ENCODE data around the gene TSPY4. TPM values are rescaled to one million over a fixed set of nuclear protein-coding genes. Genes with fewer than 3 reads are reported as not detected.
"Not testable (repeated sequence)": the region's sequence is repeated elsewhere in the genome, so short reads cannot be mapped to it uniquely, and the experiment has no call there.

Gene TSPY4, protein sequence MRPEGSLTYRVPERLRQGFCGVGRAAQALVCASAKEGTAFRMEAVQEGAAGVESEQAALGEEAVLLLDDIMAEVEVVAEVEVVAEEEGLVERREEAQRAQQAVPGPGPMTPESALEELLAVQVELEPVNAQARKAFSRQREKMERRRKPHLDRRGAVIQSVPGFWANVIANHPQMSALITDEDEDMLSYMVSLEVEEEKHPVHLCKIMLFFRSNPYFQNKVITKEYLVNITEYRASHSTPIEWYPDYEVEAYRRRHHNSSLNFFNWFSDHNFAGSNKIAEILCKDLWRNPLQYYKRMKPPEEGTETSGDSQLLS
- polyA plus RNA-seq, result not detected in 2 replicates
- not detected in 2 replicates for polyA minus RNA-seq

- H2AFZ ChIP-seq (ENCODE audit: low read depth, low read length); H3K4me2 ChIP-seq (ENCODE audit: low read length); H3K9ac ChIP-seq (ENCODE audit: low read length): not testable (repeated sequence)
Observed at GRCh38 chrY:9337164-9337563, at the start of gene TSPY4. TSPY4 (plus strand) TSS chrY:9337464; CDS start chrY:9337510, 46 bp downstream.

DNA sequence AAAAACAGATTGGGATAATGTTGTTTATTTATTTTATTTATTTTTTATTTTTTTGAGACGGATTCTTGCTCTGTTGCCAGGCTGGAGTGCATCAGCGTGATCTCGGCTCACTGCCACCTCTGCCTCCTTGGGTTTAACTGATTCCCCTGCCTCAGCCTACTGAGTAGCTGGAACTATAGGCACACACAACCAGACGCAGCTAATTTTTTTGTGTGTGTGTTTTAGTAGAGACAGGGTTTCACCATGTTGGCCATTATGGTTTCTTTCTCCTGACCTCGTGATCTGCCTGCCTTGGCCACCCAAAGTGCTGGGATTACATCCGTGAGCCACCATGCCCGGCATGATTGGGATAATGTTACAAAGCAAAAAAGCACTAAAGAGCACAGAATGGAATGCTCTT is 16.3 kb upstream of the TSPY4 start:
- H4K20me1 ChIP-seq (ENCODE audit: insufficient read depth), result no peaks in the 10 kb centered on the region
- H3K27me3 ChIP-seq (ENCODE audit: insufficient read depth, low read depth, low read length), result no peaks in the 10 kb centered on the region
- no peak overlapping the region for H3K27ac ChIP-seq (ENCODE audit: low read length)
- no peaks in the 10 kb centered on the region for H3K36me3 ChIP-seq (ENCODE audit: insufficient read depth, low read length)
- TF ChIP-seq SMC3 (conservative IDR thresholded peaks at IDR 0.05; ENCODE audit: poor library complexity) (no peak), MXI1 (conservative IDR thresholded peaks at IDR 0.05; ENCODE audit: poor library complexity, severe bottlenecking) (no peak), RAD21 (conservative IDR thresholded peaks at IDR 0.05) (no peak), EP300 (conservative IDR thresholded peaks at IDR 0.05; ENCODE audit: poor library complexity, severe bottlenecking) (no peak), TAF1 (IDR thresholded peaks at IDR 0.05; ENCODE audit: low read depth) (no peak)
- no peak overlapping the region for H3K4me3 ChIP-seq (ENCODE audit: low read length)
- no peaks in the 10 kb centered on the region for H3K79me2 ChIP-seq (replicated peaks; ENCODE audit: insufficient read depth, low read length)
- no peaks in the 10 kb centered on the region for H3F3A ChIP-seq (ENCODE audit: insufficient read depth, low read length, poor library complexity, severe bottlenecking)
- no peak overlapping the region for H2AFZ ChIP-seq (ENCODE audit: low read depth, low read length)
- H3K9me2 ChIP-seq (ENCODE audit: insufficient read depth, low read length), result no peaks in the 10 kb centered on the region
- H3K4me2 ChIP-seq (ENCODE audit: low read length), result no peak overlapping the region
- H3K9me3 ChIP-seq (ENCODE audit: low read length), result no peaks in the 10 kb centered on the region
- H3K9ac ChIP-seq (ENCODE audit: low read length), result no peak overlapping the region

More at GRCh38 chrY:9337164-9337563, at the start of gene TSPY4:
- H3K4me3 ChIP-seq (ENCODE audit: low read length); H3K27ac ChIP-seq (ENCODE audit: low read length); H3K36me3 ChIP-seq (ENCODE audit: insufficient read depth, low read length); H3K79me2 ChIP-seq (replicated peaks; ENCODE audit: insufficient read depth, low read length); H3K9me2 ChIP-seq (ENCODE audit: insufficient read depth, low read length); H3K27me3 ChIP-seq (ENCODE audit: insufficient read depth, low read depth, low read length); H4K20me1 ChIP-seq (ENCODE audit: insufficient read depth); H3K9me3 ChIP-seq (ENCODE audit: low read length); H3F3A ChIP-seq (ENCODE audit: insufficient read depth, low read length, poor library complexity, severe bottlenecking): not testable (repeated sequence)

DNA sequence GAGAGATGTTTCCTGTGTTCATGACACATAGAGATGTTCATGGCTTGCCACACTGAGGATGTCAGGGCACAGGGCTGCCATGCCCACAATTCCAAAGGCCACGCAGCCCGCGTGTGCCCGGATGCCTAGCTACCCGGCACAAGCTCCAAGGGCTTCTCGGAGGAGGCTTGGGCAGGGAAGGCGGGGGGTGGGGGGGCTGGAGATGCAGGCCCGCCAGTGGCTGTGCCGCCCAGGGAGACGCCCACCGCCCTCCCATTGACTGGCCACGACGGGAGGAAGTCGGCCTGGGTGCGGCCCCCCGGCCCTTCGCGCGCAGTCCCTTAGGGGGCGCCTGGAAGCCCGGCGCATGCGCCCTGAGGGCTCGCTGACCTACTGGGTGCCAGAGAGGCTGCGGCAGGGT is 20.2 kb downstream of the TSPY4 start, which contains the start of gene TSPY8:
TSS of gene TSPY8 (plus strand) at position 301 of the 400 bp plus-strand sequence. CDS start at position 347, 46 bp downstream.
- H3K9me2 ChIP-seq (ENCODE audit: insufficient read depth, low read length); H3K27me3 ChIP-seq (ENCODE audit: insufficient read depth, low read depth, low read length); H3K9ac ChIP-seq (ENCODE audit: low read length); H3F3A ChIP-seq (ENCODE audit: insufficient read depth, low read length, poor library complexity, severe bottlenecking); H3K9me3 ChIP-seq (ENCODE audit: low read length); H3K4me2 ChIP-seq (ENCODE audit: low read length); H2AFZ ChIP-seq (ENCODE audit: low read depth, low read length); H3K27ac ChIP-seq (ENCODE audit: low read length); H3K4me3 ChIP-seq (ENCODE audit: low read length); H3K36me3 ChIP-seq (ENCODE audit: insufficient read depth, low read length); H3K79me2 ChIP-seq (replicated peaks; ENCODE audit: insufficient read depth, low read length); H4K20me1 ChIP-seq (ENCODE audit: insufficient read depth): not testable (repeated sequence)

Small RNA genes lying within 50 kb of the gene (small RNA-seq; reads per million reads assigned to genes)
- 0 reads per million in 3 experiments for gene AC006158.1

Other genes starting within 250 kb of the TSPY4 start
- gene TSPY8, start 20.3 kb downstream of the TSPY4 start, polyA plus RNA-seq, result not detected in 2 replicates
- not detected in 2 replicates for gene TSPY3, start 61.0 kb downstream of the TSPY4 start, polyA plus RNA-seq
- gene TSPY1, start 129.5 kb downstream of the TSPY4 start, polyA plus RNA-seq, result not detected in 2 replicates
- gene TSPY9, start 149.8 kb downstream of the TSPY4 start, polyA plus RNA-seq, result not detected in 2 replicates
- gene TSPY10, start 190.4 kb downstream of the TSPY4 start, polyA plus RNA-seq, result not detected in 2 replicates